ENCODE measurements around the gene EXOSC3.
"Not testable (repeated sequence)": the region's sequence is repeated elsewhere in the genome, so short reads cannot be mapped to it uniquely, and the experiment has no call there.

Gene EXOSC3

GRCh38 chr9:37784616-37785483, at the start of gene EXOSC3:
TSS of gene EXOSC3 (minus strand) at chr9:37785064. CDS start at chr9:37785044, 20 bp downstream.
- DNase-seq = peak; percentile 86

GRCh38 chr9:37827483-37828165, 42.8 kb upstream of the EXOSC3 start:
- DNase-seq = no peak

GRCh38 chr9:37825174-37825573, 40.3 kb upstream of the EXOSC3 start:
- not testable (repeated sequence) for DNase-seq

GRCh38 chr9:37820142-37820541, 35.3 kb upstream of the EXOSC3 start:
- no peak for DNase-seq

GRCh38 chr9:37818849-37819248, 34.0 kb upstream of the EXOSC3 start:
- DNase-seq = no peak

- DNase-seq = no peak
Measured at GRCh38 chr9:37812773-37813379, 28.0 kb upstream of the EXOSC3 start.

- DNase-seq = no peak
Measured at GRCh38 chr9:37811906-37812476, 27.1 kb upstream of the EXOSC3 start.

GRCh38 chr9:37809676-37810075, 24.8 kb upstream of the EXOSC3 start:
- not testable (repeated sequence) for DNase-seq

GRCh38 chr9:37806271-37806670, 21.4 kb upstream of the EXOSC3 start:
- no peak for DNase-seq

GRCh38 chr9:37801959-37802711, 17.3 kb upstream of the EXOSC3 start:
- DNase-seq = no peak

GRCh38 chr9:37801287-37801850, 16.5 kb upstream of the EXOSC3 start:
- no peak for DNase-seq

- peak; percentile 86 for DNase-seq
Measured at GRCh38 chr9:37800631-37801286, 15.9 kb upstream of the EXOSC3 start, which contains the start of gene DCAF10. TSS of gene DCAF10 (plus strand) at chr9:37800797. CDS start at chr9:37800867, 70 bp downstream.

- DNase-seq = no peak
Measured at GRCh38 chr9:37798677-37799076, 13.8 kb upstream of the EXOSC3 start.

- DNase-seq = no peak
Measured at GRCh38 chr9:37796232-37796631, 11.4 kb upstream of the EXOSC3 start.

GRCh38 chr9:37792122-37792521, 7.3 kb upstream of the EXOSC3 start:
- DNase-seq = no peak

- DNase-seq = no peak
Measured at GRCh38 chr9:37790096-37790495, 5.2 kb upstream of the EXOSC3 start.

- no peak for DNase-seq
Measured at GRCh38 chr9:37788332-37788731, 3.5 kb upstream of the EXOSC3 start.

GRCh38 chr9:37787059-37787458, 2.2 kb upstream of the EXOSC3 start:
- DNase-seq = no peak

- no peak for DNase-seq
Measured at GRCh38 chr9:37784291-37784615, 611 bp downstream of the EXOSC3 start.

- no peak for DNase-seq
Measured at GRCh38 chr9:37778534-37778933, 6.3 kb downstream of the EXOSC3 start.

- no peak for DNase-seq
Measured at GRCh38 chr9:37776328-37776727, 8.5 kb downstream of the EXOSC3 start.
